ENCODE results near the gene PAQR4.
A peak's percentile ranks its signal among the peaks of the same experiment; 100 is the strongest.

Gene PAQR4

GRCh38 chr16:2981177-2981898, 12.2 kb downstream of the PAQR4 start:
- DNase-seq: no peak

- DNase-seq: no peak
These were observed 12.7 kb downstream of the PAQR4 start for GRCh38 chr16:2981899-2982250.

GRCh38 chr16:2982402-2982801, 13.3 kb downstream of the PAQR4 start:
- no peak for DNase-seq

- peak; percentile 65 for DNase-seq
These were observed 14.6 kb downstream of the PAQR4 start for GRCh38 chr16:2983706-2984136.

GRCh38 chr16:2985462-2985861, 16.3 kb downstream of the PAQR4 start:
- no peak for DNase-seq

GRCh38 chr16:2985893-2986355, 16.8 kb downstream of the PAQR4 start:
- no peak for DNase-seq

GRCh38 chr16:2986623-2987188, 17.6 kb downstream of the PAQR4 start:
- no peak for DNase-seq

GRCh38 chr16:2987286-2987685, 18.1 kb downstream of the PAQR4 start:
- DNase-seq: no peak

- no peak for DNase-seq
These were observed 18.7 kb downstream of the PAQR4 start for GRCh38 chr16:2987833-2988232.

GRCh38 chr16:2988590-2989099, 19.5 kb downstream of the PAQR4 start:
- DNase-seq: no peak

GRCh38 chr16:2990891-2991290, 21.7 kb downstream of the PAQR4 start:
- no peak for DNase-seq

GRCh38 chr16:2991566-2992261, 22.6 kb downstream of the PAQR4 start:
- no peak for DNase-seq

- no peak for DNase-seq
These were observed 23.4 kb downstream of the PAQR4 start for GRCh38 chr16:2992383-2993081.

GRCh38 chr16:2996298-2996697, 27.1 kb downstream of the PAQR4 start:
- DNase-seq: no peak

GRCh38 chr16:2999929-3000328, 30.8 kb downstream of the PAQR4 start:
- DNase-seq: no peak

- DNase-seq: no peak
These were observed 31.4 kb downstream of the PAQR4 start for GRCh38 chr16:3000540-3000939.

GRCh38 chr16:3001316-3001715, 32.2 kb downstream of the PAQR4 start:
- DNase-seq: no peak

GRCh38 chr16:3003582-3004270, 34.6 kb downstream of the PAQR4 start:
- DNase-seq: peak; percentile 99

- no peak for DNase-seq
These were observed 35.2 kb downstream of the PAQR4 start for GRCh38 chr16:3004319-3004718.

- DNase-seq: no peak
These were observed 35.7 kb downstream of the PAQR4 start for GRCh38 chr16:3004781-3005284.

- DNase-seq: no peak
These were observed 38.2 kb downstream of the PAQR4 start for GRCh38 chr16:3007059-3007956.
